Bronchus fibroblast of lung (primary cell): ENCODE measurements around the gene PEX1. TPM values are rescaled to one million over a fixed set of nuclear protein-coding genes. Genes with fewer than 3 reads are reported as not detected.

ENCODE experiments used
- total RNA-seq: library from RNA; depleted of rRNA; stranded (reverse); fragments of >200 nt; gene quantifications from 2 replicates; pipeline ENCODE4 v1.2.3, GENCODE V29; 2015

Gene PEX1
- total RNA-seq, result 7.7 and 8.0 TPM in 2 replicates

GRCh38 chr7:92528188-92528957 lies at the start of gene PEX1, which contains the start of gene RBM48:
Gene PEX1, minus strand, starts transcription at chr7:92528520. Its CDS starts 85 bp downstream, at chr7:92528435.
Gene RBM48, plus strand, starts transcription at chr7:92528795. Its CDS starts 19 bp downstream, at chr7:92528814.

DNA sequence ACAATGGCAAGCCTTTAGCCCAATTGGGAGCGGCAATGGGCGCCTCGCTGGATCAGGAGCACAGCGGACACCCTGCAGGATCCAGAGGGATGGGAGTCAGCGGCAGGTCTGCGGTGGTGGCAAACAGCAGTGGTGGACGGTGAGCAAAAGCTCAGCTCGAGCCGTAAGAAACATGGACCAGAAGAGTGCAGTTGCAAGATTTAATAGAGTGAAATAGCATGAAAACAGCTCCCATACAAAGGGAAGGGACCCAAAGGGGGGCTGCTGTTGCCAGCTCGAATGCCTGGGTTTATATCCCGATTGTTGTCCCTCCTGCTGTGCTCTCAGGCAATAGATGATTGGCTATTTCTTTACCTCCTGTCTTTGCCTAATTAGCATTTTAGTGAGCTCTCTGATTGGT lies 50.6 kb downstream of the PEX1 start, which contains the start of gene ERVW-1:
Gene ERVW-1, minus strand, starts transcription at position 266 of the 400 bp plus-strand sequence. CDS start 7,565 bp downstream, outside the sequence.

GRCh38 chr7:92447345-92448204 lies 80.7 kb downstream of the PEX1 start, which contains the start of gene GATAD1:
Gene GATAD1, plus strand, starts transcription at chr7:92447482. Its CDS starts 248 bp downstream, at chr7:92447730.

Other genes with a start within 250 kb of the PEX1 start
- 10.1 and 12.3 TPM in 2 replicates for gene GATAD1, start 81.0 kb downstream of the PEX1 start, total RNA-seq
- not detected in 2 replicates for gene ERVW-1, start 50.6 kb downstream of the PEX1 start, total RNA-seq
- gene RBM48, start 275 bp upstream of the PEX1 start, total RNA-seq, result 5.7 and 7.1 TPM in 2 replicates
- 5.7 and 7.0 TPM in 2 replicates for gene FAM133B, start 61.9 kb upstream of the PEX1 start, total RNA-seq